ENCODE results near the gene CCDC142. TPM values are rescaled to one million over a fixed set of nuclear protein-coding genes. Genes with fewer than 3 reads are reported as not detected.
"Not testable (repeated sequence)": the region's sequence is repeated elsewhere in the genome, so short reads cannot be mapped to it uniquely, and the experiment has no call there.

Gene CCDC142
- total RNA-seq, 3 donors from 2014 or later, result 10.6 to 38.0 (median 27.1) TPM

DNA sequence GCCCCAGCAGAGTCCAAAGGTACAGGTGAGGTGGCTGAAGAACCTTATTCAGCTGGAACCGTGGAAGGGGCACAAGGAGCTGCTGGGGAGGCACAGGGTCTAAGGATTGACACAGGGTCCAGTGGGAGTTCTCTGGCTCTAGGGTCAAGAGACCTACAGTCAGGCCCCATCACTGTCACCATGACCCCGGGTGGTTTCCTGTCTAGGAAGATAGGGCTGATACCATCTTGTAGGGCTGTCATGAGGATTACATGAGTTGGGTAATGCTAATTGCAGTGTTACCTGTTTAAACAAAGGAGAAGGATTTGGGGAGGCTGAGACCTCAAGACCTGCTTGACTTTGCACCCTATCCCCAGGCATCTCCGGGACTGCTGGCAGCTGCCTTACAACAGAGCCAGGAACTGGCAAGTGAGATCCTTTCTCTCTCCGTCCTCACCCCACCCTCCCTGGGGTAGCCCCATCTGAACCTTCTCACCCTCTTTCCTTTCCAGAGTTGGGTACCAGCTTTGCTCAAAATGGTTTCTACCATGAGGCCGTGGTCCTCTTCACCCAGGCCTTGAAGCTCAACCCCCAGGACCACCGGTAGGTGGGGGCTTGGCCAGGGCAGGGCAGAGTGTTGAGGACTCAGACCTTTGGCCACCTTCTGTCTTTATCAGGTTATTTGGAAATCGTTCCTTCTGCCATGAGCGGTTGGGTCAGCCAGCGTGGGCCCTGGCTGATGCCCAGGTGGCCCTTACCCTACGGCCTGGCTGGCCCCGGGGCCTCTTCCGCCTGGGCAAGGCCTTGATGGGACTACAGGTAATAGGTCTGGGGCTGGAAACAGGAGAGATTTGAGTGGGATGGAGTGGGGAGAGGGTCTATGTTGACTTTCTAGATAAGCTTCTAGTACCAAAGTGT, 9.1 kb upstream of the CCDC142 start:
- no peaks in the 10 kb centered on the region for H3K4me1 ChIP-seq
- peaks cover 3% of the 10 kb centered on the region for H3K36me3 ChIP-seq
- intact Hi-C loops (cut with DNase I; ENCODE audit: low total_unique reads), result no loop called here
- no peak overlapping the region for H3K4me3 ChIP-seq
- H3K27ac ChIP-seq, result no peak overlapping the region
- no peaks in the 10 kb centered on the region for H3K27me3 ChIP-seq
- TF ChIP-seq POLR2AphosphoS5 (IDR thresholded peaks at IDR 0.05) (no peak), POLR2A (IDR thresholded peaks at IDR 0.05) (no peak)
- TF ChIP-seq, protein P1, sequence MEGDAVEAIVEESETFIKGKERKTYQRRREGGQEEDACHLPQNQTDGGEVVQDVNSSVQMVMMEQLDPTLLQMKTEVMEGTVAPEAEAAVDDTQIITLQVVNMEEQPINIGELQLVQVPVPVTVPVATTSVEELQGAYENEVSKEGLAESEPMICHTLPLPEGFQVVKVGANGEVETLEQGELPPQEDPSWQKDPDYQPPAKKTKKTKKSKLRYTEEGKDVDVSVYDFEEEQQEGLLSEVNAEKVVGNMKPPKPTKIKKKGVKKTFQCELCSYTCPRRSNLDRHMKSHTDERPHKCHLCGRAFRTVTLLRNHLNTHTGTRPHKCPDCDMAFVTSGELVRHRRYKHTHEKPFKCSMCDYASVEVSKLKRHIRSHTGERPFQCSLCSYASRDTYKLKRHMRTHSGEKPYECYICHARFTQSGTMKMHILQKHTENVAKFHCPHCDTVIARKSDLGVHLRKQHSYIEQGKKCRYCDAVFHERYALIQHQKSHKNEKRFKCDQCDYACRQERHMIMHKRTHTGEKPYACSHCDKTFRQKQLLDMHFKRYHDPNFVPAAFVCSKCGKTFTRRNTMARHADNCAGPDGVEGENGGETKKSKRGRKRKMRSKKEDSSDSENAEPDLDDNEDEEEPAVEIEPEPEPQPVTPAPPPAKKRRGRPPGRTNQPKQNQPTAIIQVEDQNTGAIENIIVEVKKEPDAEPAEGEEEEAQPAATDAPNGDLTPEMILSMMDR (IDR thresholded peaks at IDR 0.05), result no peak
- no peaks in the 10 kb centered on the region for H3K9me3 ChIP-seq
- DNase-seq (ENCODE audit: low spot score in 2 of 2), result no peak

DNA sequence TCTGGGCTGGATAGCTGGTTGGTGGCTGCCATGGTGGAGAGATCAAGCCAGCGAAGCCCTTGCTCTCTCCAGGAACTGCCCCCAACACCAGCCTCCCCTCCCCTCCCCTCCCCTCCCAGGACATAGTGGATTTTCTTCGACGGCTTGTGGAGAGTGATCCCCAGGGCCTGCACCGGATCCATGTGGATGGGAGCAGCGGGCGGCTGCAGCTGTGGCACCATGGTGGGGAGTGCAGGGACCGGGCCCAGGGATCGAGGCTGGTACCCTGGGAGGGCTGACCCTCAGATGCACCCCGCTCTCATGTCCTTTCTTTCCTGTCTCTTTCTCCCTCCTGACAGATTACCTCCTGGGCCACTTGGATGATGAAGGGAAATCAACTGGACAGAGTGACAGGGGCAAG, 7.1 kb upstream of the CCDC142 start:
- Histone ChIP-seq H3K36me3 (peaks cover 3% of the 10 kb centered on the region), H3K4me3 (no peak overlapping the region), H3K4me1 (no peaks in the 10 kb centered on the region), H3K27me3 (no peaks in the 10 kb centered on the region), H3K27ac (no peak overlapping the region), H3K9me3 (no peaks in the 10 kb centered on the region)
- TF ChIP-seq POLR2A (IDR thresholded peaks at IDR 0.05) (no peak), POLR2AphosphoS5 (IDR thresholded peaks at IDR 0.05) (no peak)
- TF ChIP-seq, protein P1 (IDR thresholded peaks at IDR 0.05), result no peak
- no peak for DNase-seq (ENCODE audit: low spot score in 2 of 2)
- intact Hi-C loops (cut with DNase I; ENCODE audit: low total_unique reads), result no loop called here

DNA sequence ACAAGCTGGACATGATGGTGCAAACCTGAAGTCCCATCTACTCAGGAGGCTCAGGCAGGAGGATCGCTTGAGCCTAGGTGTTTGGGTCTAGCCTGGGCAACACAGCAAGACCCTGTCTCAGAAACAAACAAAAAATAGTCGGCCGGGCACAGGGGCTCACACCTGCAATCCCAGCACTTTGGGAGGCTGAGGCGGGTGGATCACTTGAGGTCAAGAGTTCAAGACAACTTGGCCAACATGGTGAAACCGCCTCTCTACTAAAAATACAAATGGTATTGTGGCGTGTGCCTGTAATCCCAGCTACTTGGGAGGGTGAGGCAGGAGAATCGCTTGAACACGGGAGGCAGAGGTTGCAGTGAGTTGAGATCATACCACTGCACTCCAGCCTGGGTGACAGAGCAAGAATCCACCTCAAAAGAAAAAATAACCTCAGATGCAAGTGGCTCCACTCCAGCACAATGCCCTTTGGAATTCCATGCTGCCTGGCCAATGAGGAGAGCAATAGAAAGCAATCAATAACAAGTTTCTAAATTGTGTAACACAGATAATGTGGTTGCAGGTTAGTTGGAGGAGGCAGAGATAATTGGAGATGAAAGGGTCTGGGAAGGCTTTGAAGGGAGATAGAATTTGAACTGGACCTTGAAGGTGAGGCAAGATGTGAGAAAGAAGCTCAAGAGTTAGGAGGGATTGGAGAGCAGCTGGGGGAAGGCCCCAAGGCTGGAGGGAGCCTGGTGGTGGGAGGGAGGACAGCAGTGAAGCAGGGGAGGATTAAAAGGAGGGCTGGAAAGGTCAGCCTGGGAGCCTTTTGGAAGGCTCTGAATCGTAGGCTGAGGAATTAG, 6.1 kb upstream of the CCDC142 start:
- H3K36me3 ChIP-seq, result peaks cover 3% of the 10 kb centered on the region
- intact Hi-C loops (cut with DNase I; ENCODE audit: low total_unique reads), result no loop called here
- H3K27ac ChIP-seq, result no peak overlapping the region
- H3K9me3 ChIP-seq, result no peaks in the 10 kb centered on the region
- no peaks in the 10 kb centered on the region for H3K4me1 ChIP-seq
- DNase-seq (ENCODE audit: low spot score in 2 of 2), result no peak
- no peaks in the 10 kb centered on the region for H3K27me3 ChIP-seq
- TF ChIP-seq POLR2AphosphoS5 (IDR thresholded peaks at IDR 0.05), result no peak
- TF ChIP-seq, protein P1 (IDR thresholded peaks at IDR 0.05), result no peak
- TF ChIP-seq POLR2A (IDR thresholded peaks at IDR 0.05), result no peak
- H3K4me3 ChIP-seq, result no peak overlapping the region

DNA sequence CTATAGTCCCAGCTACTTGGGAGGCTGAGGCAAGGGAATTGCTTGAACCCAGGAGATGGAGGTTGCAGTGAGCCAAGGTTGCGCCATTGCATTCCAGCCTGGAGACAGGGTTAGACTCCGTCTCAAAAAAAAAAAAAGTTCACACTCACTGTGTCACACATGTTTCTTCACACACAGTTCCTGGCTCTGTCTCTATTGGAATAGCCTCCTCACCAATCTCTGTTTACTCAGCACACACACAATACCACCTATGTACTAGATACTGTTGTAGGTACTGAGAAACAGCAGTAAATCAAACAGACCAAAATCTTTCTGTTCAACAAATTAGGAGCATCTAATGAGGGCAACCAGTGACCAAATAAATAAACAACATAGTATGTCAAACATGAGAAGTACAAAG, 3.3 kb upstream of the CCDC142 start:
- Histone ChIP-seq H3K9me3 (no peaks in the 10 kb centered on the region), H3K4me1 (peaks cover 7 to 8% of the 10 kb centered on the region in 2 donors), H3K4me3 (no peak overlapping the region), H3K27me3 (no peaks in the 10 kb centered on the region), H3K36me3 (no peaks in the 10 kb centered on the region), H3K27ac (no peak overlapping the region)
- TF ChIP-seq, protein P1 (IDR thresholded peaks at IDR 0.05), result no peak
- TF ChIP-seq POLR2AphosphoS5 (IDR thresholded peaks at IDR 0.05) (no peak), POLR2A (IDR thresholded peaks at IDR 0.05) (no peak)
- intact Hi-C loops (cut with DNase I; ENCODE audit: low total_unique reads), result no loop called here
- no peak for DNase-seq (ENCODE audit: low spot score in 2 of 2)

DNA sequence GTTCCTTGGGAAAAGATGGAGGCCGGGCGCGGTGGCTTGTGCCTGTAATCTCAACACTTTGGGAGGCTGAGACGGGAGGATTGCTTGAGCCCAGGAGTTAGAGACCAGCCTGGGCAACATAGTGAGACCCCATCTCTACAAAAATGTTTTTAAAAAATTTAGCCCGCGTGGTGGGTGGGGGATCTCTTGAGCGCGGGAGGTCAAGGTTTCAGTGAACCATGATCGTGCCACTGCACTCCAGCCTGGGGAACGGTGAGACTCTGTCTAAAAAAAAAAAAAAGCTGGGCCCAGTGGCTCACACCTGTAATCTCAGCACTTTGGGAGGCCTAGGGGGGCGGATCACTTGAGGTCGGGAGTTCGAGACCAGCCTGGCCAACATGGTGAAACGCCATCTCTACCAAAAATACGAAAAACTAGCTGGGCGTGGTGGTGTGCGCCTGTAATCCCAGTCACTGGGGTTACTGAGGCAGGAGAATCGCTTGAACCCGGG, 922 bp upstream of the CCDC142 start:
- not testable (repeated sequence) for H3K27me3 ChIP-seq; H3K36me3 ChIP-seq; H3K9me3 ChIP-seq; DNase-seq (ENCODE audit: low spot score in 2 of 2)
- Histone ChIP-seq H3K4me3 (peak overlapping the region; percentile 71 to 99 (median 89)), H3K4me1 (peaks cover 8 to 14% of the 10 kb centered on the region in 2 donors), H3K27ac (peak overlapping the region in 1 of 2 donors; percentile 90)
- intact Hi-C loops (cut with DNase I; ENCODE audit: low total_unique reads), result loop anchor here (5.0 kb wide), 1 partner anchor 99 kb away; no protein-coding TSS in a partner anchor
